Nephron progenitor cell (in vitro differentiated cells): ENCODE results near the gene PATJ.

Experiments
- DNase-seq: peaks from one replicate; pipeline ENCODE4 v3.0.0; 2021
- H3K27ac Mint-ChIP-seq: 2 replicates; pipeline ENCODE4 v1.8.0; 2021; ENCODE audit warnings: mild to moderate bottlenecking, moderate library complexity, mixed read lengths
- H3K27me3 Mint-ChIP-seq: 2 replicates; pipeline ENCODE4 v1.8.0; 2021; ENCODE audit warnings: mild to moderate bottlenecking, low read depth, mixed read lengths; ENCODE audit not compliant: poor library complexity
- H3K36me3 Mint-ChIP-seq: 2 replicates; pipeline ENCODE4 v1.8.0; 2021; ENCODE audit warnings: low read depth, mixed read lengths
- H3K4me1 Mint-ChIP-seq: 2 replicates; pipeline ENCODE4 v1.8.0; 2021; ENCODE audit warnings: mixed read lengths
- H3K4me3 Mint-ChIP-seq: 2 replicates; pipeline ENCODE4 v1.8.0; 2021; ENCODE audit warnings: mild to moderate bottlenecking, moderate library complexity, mixed read lengths
- H3K9me3 Mint-ChIP-seq: 2 replicates; pipeline ENCODE4 v1.8.0; 2021; ENCODE audit warnings: mild to moderate bottlenecking, moderate library complexity, mixed read lengths
- TF ChIP-seq, protein P1 (sequence below): fragments of 200-600 bp; sonication (generic); IDR thresholded peaks from 2 replicates; pipeline ENCODE4 v1.5.0; 2021; ENCODE audit warnings: antibody characterized with exemption

The PATJ gene

DNA sequence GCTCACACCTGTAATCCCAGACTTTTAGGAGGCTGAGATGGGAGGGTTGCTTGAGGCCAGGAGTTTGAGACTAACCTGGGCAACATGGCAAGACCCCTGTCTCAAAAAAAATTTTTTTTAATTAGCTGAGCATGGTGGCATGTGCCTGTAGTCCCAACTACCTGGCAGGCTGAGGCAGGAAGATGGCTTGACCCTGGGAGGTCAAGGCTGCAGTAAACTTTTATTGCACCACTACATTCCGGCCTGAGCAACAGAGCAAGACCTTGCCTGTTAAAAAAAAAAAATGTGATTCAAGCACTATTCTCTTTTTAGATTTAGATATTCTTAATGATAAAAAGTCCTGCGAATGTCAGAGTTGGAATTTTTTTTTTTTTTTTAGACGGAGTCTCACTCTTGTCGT, 349.8 kb downstream of the PATJ start:
- DNase-seq = peak; percentile 37
- Mint-ChIP-seq H3K4me1 (peaks cover 5% of the 10 kb centered on the region), H3K27ac (no peak overlapping the region), H3K9me3 (peaks cover under 1% of the 10 kb centered on the region), H3K27me3 (no peaks in the 10 kb centered on the region), H3K36me3 (peaks cover 14% of the 10 kb centered on the region), H3K4me3 (no peak overlapping the region)
- TF ChIP-seq, protein P1, sequence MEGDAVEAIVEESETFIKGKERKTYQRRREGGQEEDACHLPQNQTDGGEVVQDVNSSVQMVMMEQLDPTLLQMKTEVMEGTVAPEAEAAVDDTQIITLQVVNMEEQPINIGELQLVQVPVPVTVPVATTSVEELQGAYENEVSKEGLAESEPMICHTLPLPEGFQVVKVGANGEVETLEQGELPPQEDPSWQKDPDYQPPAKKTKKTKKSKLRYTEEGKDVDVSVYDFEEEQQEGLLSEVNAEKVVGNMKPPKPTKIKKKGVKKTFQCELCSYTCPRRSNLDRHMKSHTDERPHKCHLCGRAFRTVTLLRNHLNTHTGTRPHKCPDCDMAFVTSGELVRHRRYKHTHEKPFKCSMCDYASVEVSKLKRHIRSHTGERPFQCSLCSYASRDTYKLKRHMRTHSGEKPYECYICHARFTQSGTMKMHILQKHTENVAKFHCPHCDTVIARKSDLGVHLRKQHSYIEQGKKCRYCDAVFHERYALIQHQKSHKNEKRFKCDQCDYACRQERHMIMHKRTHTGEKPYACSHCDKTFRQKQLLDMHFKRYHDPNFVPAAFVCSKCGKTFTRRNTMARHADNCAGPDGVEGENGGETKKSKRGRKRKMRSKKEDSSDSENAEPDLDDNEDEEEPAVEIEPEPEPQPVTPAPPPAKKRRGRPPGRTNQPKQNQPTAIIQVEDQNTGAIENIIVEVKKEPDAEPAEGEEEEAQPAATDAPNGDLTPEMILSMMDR = no peak

DNA sequence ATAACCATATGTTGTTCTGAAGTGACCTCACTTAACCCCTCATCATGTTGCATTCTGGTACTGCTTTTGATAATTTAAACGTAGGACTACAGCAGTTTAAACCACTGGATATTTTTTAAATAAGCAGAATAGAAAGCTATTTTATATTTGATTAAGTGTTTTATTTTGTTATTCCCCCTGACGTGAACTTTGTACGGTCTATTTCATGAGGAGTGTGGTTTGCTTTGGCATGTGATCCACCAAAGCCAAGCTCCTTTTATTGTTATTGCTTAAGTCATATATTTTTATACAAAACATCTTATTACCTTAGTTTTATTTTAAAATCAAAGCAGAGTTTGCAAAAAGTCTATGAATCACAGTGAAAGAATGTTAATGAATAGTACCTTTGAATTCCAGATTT, 351.0 kb downstream of the PATJ start:
- peaks cover 9% of the 10 kb centered on the region for H3K9me3 Mint-ChIP-seq
- H3K36me3 Mint-ChIP-seq = peaks cover 13% of the 10 kb centered on the region
- peaks cover 6% of the 10 kb centered on the region for H3K27me3 Mint-ChIP-seq
- H3K4me3 Mint-ChIP-seq = no peak overlapping the region
- TF ChIP-seq, protein P1 = no peak
- peaks cover 5% of the 10 kb centered on the region for H3K4me1 Mint-ChIP-seq
- no peak overlapping the region for H3K27ac Mint-ChIP-seq
- DNase-seq = no peak

GRCh38 chr1:62097464-62097863, 355.2 kb downstream of the PATJ start:
- Mint-ChIP-seq H3K27me3 (peaks cover 6% of the 10 kb centered on the region), H3K4me3 (no peak overlapping the region), H3K4me1 (no peaks in the 10 kb centered on the region), H3K27ac (no peak overlapping the region), H3K36me3 (peaks cover 33% of the 10 kb centered on the region), H3K9me3 (peaks cover 31% of the 10 kb centered on the region)
- TF ChIP-seq, protein P1 = no peak
- DNase-seq = no peak

DNA sequence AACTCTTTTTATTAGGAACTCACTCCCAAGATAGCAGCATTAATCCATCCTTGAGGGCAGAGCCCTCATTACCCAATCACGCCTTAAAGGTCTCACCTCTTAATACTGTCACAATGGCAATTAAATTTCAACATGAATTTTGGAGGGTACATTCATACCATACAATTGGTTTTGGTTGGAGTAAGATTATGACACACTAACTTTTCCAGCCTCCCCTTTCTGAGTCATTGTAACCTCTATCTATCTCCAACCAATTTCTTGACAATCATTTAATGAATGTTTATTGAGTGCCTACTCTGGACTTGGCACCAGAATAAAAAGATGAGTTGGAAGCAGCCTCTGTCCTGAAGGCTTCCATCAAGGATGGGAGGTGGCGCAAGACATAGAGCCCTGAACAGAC, 358.2 kb downstream of the PATJ start:
- TF ChIP-seq, protein P1 = no peak
- peaks cover 31% of the 10 kb centered on the region for H3K9me3 Mint-ChIP-seq
- peaks cover 12% of the 10 kb centered on the region for H3K27me3 Mint-ChIP-seq
- no peak overlapping the region for H3K4me3 Mint-ChIP-seq
- H3K36me3 Mint-ChIP-seq = peaks cover 33% of the 10 kb centered on the region
- H3K27ac Mint-ChIP-seq = no peak overlapping the region
- peaks cover 27% of the 10 kb centered on the region for H3K4me1 Mint-ChIP-seq
- DNase-seq = no peak

DNA sequence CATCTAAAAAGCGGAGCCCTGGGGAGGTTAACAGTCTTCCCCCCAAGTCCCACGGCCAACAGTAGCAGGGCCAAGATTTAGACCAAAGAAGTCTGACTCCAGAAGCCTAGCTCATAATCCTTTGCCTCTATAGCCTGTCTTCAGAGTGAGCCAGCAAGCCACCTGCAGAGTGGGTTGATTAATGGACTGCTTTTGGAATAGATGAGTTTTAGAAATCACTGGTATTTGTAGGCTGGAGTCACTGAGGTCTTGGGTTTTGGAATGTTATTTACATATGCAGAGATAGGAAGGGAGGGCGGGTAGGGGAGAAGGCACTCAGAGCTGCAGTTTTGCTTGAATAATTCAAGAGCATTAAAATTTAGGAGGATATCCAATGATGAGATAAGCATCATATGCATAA, 361.6 kb downstream of the PATJ start:
- Mint-ChIP-seq H3K4me1 (peaks cover 31% of the 10 kb centered on the region), H3K27ac (no peak overlapping the region), H3K36me3 (peaks cover 22% of the 10 kb centered on the region), H3K9me3 (peaks cover 22% of the 10 kb centered on the region), H3K4me3 (peak overlapping the region; percentile 12), H3K27me3 (peaks cover 6% of the 10 kb centered on the region)
- TF ChIP-seq, protein P1 = no peak
- DNase-seq = no peak

DNA sequence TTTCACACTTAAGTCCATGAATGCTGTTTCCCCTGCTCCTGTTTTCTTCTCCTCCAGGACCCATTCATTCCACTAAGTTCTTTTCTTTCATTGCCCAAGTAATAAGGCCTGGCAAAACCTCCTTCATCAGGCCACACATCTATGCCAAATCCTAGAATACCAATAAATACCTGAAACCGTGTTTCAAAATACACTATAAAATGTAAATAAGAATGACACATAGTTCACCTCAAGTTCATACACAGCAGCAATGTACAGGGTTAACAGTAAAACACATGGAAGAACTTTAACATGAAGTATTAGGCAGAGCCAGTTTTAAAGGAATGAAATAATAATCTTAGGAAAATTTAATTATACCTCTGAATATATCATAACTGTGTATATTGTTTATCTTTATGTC, 365.6 kb downstream of the PATJ start:
- H3K36me3 Mint-ChIP-seq = no peaks in the 10 kb centered on the region
- TF ChIP-seq, protein P1 = no peak
- no peak overlapping the region for H3K27ac Mint-ChIP-seq
- H3K4me3 Mint-ChIP-seq = no peak overlapping the region
- H3K4me1 Mint-ChIP-seq = peaks cover 44% of the 10 kb centered on the region
- no peak for DNase-seq
- no peaks in the 10 kb centered on the region for H3K9me3 Mint-ChIP-seq
- H3K27me3 Mint-ChIP-seq = peaks cover 6% of the 10 kb centered on the region
